ENCODE data around the gene GFY.

DNA sequence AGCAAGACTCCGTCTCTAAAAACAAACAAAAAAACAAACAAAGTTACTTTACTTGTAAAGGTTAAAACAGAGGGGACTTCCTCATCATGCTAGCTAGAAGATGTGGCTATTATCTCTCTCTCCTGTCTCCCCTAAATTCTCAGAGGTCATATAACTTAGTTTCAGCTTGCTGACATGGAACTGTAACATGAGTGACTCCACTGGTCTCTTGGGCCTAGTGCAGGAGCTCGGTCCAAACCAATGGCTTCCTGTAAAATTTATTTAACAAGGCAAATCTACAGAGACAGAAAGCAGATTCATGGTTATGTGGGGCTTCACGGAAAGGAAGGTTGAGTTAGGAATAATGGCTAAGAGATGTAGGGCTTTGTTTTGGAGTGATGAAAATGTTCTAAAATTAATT is 46.7 kb upstream of the GFY start:
- TF ChIP-seq CTCF (IDR thresholded peaks at IDR 0.05; ENCODE audit: extremely low read depth in 1 of 2, insufficient read depth in 1 of 2, low read depth in 1 of 2, low read length in 2 of 2) (no peak), POLR2A (IDR thresholded peaks at IDR 0.05; ENCODE audit: low read depth, low read length) (no peak), POLR2AphosphoS5 (IDR thresholded peaks at IDR 0.05; ENCODE audit: insufficient read depth, low read depth, low read length) (no peak), EZH2 (IDR thresholded peaks at IDR 0.05; ENCODE audit: borderline replicate concordance, low read depth, low read length, severe bottlenecking) (no peak), GATA2 (IDR thresholded peaks at IDR 0.05; ENCODE audit: insufficient read depth, insufficient read length, low read depth, low read length) (no peak), JUN (IDR thresholded peaks at IDR 0.05; ENCODE audit: borderline replicate concordance, insufficient read depth, insufficient read length, low read depth) (no peak), FOS (IDR thresholded peaks at IDR 0.05; ENCODE audit: borderline replicate concordance, insufficient read depth, low read length) (no peak), MYC (IDR thresholded peaks at IDR 0.05; ENCODE audit: low read depth, low read length) (no peak)
- TF ChIP-seq, protein P1, sequence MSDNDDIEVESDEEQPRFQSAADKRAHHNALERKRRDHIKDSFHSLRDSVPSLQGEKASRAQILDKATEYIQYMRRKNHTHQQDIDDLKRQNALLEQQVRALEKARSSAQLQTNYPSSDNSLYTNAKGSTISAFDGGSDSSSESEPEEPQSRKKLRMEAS (IDR thresholded peaks at IDR 0.05; ENCODE audit: insufficient read depth, insufficient read length) = no peak

Data from endothelial cell of umbilical vein (primary cell).